ENCODE data around the gene NLK.

NLK gene

DNA sequence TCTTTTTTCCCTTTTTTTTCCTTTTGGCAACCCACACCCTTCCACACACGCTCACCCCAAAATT is at the start of gene NLK:
TSS of gene NLK (plus strand) at position 21 of the 64 bp plus-strand sequence. CDS start 197 bp downstream, outside the sequence.
- TF ChIP-seq, protein P1, sequence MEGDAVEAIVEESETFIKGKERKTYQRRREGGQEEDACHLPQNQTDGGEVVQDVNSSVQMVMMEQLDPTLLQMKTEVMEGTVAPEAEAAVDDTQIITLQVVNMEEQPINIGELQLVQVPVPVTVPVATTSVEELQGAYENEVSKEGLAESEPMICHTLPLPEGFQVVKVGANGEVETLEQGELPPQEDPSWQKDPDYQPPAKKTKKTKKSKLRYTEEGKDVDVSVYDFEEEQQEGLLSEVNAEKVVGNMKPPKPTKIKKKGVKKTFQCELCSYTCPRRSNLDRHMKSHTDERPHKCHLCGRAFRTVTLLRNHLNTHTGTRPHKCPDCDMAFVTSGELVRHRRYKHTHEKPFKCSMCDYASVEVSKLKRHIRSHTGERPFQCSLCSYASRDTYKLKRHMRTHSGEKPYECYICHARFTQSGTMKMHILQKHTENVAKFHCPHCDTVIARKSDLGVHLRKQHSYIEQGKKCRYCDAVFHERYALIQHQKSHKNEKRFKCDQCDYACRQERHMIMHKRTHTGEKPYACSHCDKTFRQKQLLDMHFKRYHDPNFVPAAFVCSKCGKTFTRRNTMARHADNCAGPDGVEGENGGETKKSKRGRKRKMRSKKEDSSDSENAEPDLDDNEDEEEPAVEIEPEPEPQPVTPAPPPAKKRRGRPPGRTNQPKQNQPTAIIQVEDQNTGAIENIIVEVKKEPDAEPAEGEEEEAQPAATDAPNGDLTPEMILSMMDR (IDR thresholded peaks at IDR 0.05; ENCODE audit: extremely low read depth, missing control alignments) = no peak

GRCh38 chr17:27993161-27993695 is 49.2 kb upstream of the NLK start:
- TF ChIP-seq, protein P1 (IDR thresholded peaks at IDR 0.05; ENCODE audit: extremely low read depth, missing control alignments) = no peak
- DNase-seq (ENCODE audit: low spot score) = no peak

More for the DNA sequence above, at the start of gene NLK:
- DNase-seq (ENCODE audit: low spot score) = no peak

GRCh38 chr17:27993723-27994310 is 48.7 kb upstream of the NLK start:
- TF ChIP-seq, protein P1 (IDR thresholded peaks at IDR 0.05; ENCODE audit: extremely low read depth, missing control alignments) = no peak
- no peak for DNase-seq (ENCODE audit: low spot score)

DNA sequence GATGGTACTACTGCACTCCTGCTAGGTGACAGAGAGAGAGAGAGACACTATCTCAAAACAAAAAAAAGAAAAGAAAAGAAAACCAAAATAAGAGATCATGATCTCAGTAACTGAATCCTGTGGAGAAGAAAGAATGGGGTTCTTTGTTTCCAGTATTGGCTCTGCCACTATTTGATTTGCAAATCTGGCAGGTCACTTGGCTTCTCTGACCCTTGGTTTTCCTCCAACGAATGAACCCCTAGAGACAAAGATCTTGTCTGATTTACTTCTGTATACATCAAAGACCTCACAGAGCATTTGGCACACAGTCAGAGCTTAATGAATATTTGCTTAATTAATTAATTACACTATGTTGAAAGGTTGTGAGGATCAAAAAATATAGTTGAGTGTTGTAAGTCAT is 47.9 kb upstream of the NLK start:
- TF ChIP-seq, protein P1 (IDR thresholded peaks at IDR 0.05; ENCODE audit: extremely low read depth, missing control alignments) = no peak
- no peak for DNase-seq (ENCODE audit: low spot score)

DNA sequence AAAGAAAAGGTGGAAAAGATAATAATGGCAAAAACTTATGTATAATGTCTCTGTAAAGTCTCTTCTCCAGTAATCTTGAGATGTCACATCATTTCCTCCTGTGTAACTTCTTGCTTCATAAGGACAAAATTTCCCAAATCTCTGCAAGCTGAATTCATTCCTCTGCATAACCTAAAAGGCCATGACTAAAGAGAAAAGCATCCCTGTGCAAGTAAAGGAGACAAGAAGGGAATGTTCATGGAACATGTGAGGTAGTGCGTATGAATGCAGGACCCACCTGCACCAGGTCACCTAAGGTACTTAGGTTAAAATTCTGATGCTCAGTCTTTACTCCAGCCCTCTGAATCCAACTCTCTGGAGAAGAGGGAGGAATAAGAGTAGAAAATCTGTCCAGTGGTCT is 46.9 kb upstream of the NLK start:
- no peak for DNase-seq (ENCODE audit: low spot score)
- TF ChIP-seq, protein P1 (IDR thresholded peaks at IDR 0.05; ENCODE audit: extremely low read depth, missing control alignments) = no peak

DNA sequence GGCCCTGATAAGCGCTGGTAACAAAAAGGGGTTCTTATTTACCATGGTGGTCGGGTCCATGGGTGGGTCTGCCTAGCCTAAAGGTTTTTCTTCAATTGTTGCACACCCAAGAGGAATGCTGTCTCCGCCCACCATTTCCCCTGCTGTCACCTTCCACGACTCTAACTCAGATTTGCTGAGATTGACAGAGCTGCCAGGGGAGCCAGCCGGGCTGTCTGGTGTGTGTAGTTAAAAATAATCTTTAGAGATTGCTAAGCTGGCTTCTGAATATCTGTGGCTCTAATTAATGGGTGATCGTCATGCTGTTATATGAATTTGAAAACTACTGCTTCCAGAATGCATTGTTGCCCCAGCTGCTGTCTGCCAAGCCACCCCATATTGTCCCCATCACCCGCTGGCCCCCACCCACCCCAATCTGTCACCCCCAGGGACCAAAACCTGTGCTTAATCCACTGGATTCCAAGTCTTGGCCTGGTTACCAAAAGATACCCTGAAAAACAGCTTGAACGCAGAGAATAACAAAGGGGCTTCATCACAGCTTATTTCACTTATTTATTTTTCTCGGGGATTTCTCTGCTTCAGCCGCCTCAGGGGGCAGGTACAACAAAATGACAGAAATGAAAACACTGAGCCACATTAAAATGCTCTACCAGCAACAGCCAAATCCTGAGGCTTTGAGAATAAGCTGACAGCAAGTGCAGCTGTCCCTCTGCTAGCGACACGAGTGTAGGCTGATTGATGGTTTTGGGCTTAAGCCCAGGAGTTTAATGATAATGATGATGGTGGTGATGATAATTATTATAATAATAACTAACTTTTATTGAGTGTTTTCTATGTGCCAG is 46.1 kb upstream of the NLK start:
- DNase-seq (ENCODE audit: low spot score) = no peak
- TF ChIP-seq, protein P1 (IDR thresholded peaks at IDR 0.05; ENCODE audit: extremely low read depth, missing control alignments) = no peak

GRCh38 chr17:27997044-27997401 is 45.5 kb upstream of the NLK start:
- TF ChIP-seq, protein P1 (IDR thresholded peaks at IDR 0.05; ENCODE audit: extremely low read depth, missing control alignments) = no peak
- DNase-seq (ENCODE audit: low spot score) = no peak
